ENCODE data around the gene SPSB2.

Gene SPSB2

GRCh38 chr12:6828781-6829535 lies 44.1 kb downstream of the SPSB2 start:
- H3K27me3 Mint-ChIP-seq, result peaks cover 51% of the 10 kb centered on the region

GRCh38 chr12:6827982-6828780 lies 44.9 kb downstream of the SPSB2 start, which contains the start of gene P3H3:
P3H3 (plus strand) TSS chr12:6828407; CDS start chr12:6828441, 34 bp downstream.
- Mint-ChIP-seq H3K4me1 (peaks cover 17% of the 10 kb centered on the region), H3K27me3 (peaks cover 57% of the 10 kb centered on the region), H3K27ac (peak within 1 kb of the TSS; percentile 64), H3K36me3 (ENCODE audit: low read depth) (no peaks in the 10 kb centered on the region), H3K4me3 (peak within 1 kb of the TSS; percentile 67), H3K9me3 (no peaks in the 10 kb centered on the region)
- DNase-seq (no peak), ATAC-seq (peak; percentile 18)

More at GRCh38 chr12:6828781-6829535, 44.1 kb downstream of the SPSB2 start:
- H3K9me3 Mint-ChIP-seq, result no peaks in the 10 kb centered on the region
- H3K4me1 Mint-ChIP-seq, result peaks cover 17% of the 10 kb centered on the region
- peak overlapping the region; percentile 67 for H3K4me3 Mint-ChIP-seq
- peak; percentile 34 for DNase-seq
- peak; percentile 47 for ATAC-seq
- peak overlapping the region; percentile 56 for H3K27ac Mint-ChIP-seq
- no peaks in the 10 kb centered on the region for H3K36me3 Mint-ChIP-seq (ENCODE audit: low read depth)

- DNase-seq (peak; percentile 69), ATAC-seq (no peak)
- Mint-ChIP-seq H3K9me3 (no peaks in the 10 kb centered on the region), H3K4me1 (peaks cover 17% of the 10 kb centered on the region), H3K36me3 (ENCODE audit: low read depth) (no peaks in the 10 kb centered on the region), H3K4me3 (peak overlapping the region; percentile 53), H3K27ac (peak overlapping the region; percentile 64), H3K27me3 (peaks cover 64% of the 10 kb centered on the region)
These were observed 45.6 kb downstream of the SPSB2 start for GRCh38 chr12:6827437-6827911.

- ATAC-seq (no peak), DNase-seq (no peak)
- H3K36me3 Mint-ChIP-seq (ENCODE audit: low read depth), result no peaks in the 10 kb centered on the region
- peaks cover 23% of the 10 kb centered on the region for H3K4me1 Mint-ChIP-seq
- H3K27me3 Mint-ChIP-seq, result peaks cover 69% of the 10 kb centered on the region
- H3K4me3 Mint-ChIP-seq, result peak overlapping the region; percentile 53
- no peaks in the 10 kb centered on the region for H3K9me3 Mint-ChIP-seq
- H3K27ac Mint-ChIP-seq, result peak overlapping the region; percentile 64
These were observed 46.2 kb downstream of the SPSB2 start for GRCh38 chr12:6826734-6827436.

- Mint-ChIP-seq H3K27ac (no peak overlapping the region), H3K9me3 (no peaks in the 10 kb centered on the region), H3K4me1 (peaks cover 24% of the 10 kb centered on the region), H3K4me3 (no peak overlapping the region), H3K36me3 (ENCODE audit: low read depth) (no peaks in the 10 kb centered on the region), H3K27me3 (peaks cover 71% of the 10 kb centered on the region)
- no peak for DNase-seq
- ATAC-seq, result no peak
These were observed 46.9 kb downstream of the SPSB2 start for GRCh38 chr12:6826125-6826733.

GRCh38 chr12:6825398-6826124 lies 47.5 kb downstream of the SPSB2 start:
- ATAC-seq (peak; percentile 69), DNase-seq (peak; percentile 89)
- no peak overlapping the region for H3K27ac Mint-ChIP-seq
- H3K4me3 Mint-ChIP-seq, result no peak overlapping the region
- no peaks in the 10 kb centered on the region for H3K36me3 Mint-ChIP-seq (ENCODE audit: low read depth)
- peaks cover 72% of the 10 kb centered on the region for H3K27me3 Mint-ChIP-seq
- peaks cover 30% of the 10 kb centered on the region for H3K4me1 Mint-ChIP-seq
- H3K9me3 Mint-ChIP-seq, result no peaks in the 10 kb centered on the region

GRCh38 chr12:6824901-6825381 lies 48.2 kb downstream of the SPSB2 start:
- H3K27ac Mint-ChIP-seq, result no peak overlapping the region
- ATAC-seq (no peak), DNase-seq (no peak)
- no peak overlapping the region for H3K4me3 Mint-ChIP-seq
- peaks cover 70% of the 10 kb centered on the region for H3K27me3 Mint-ChIP-seq
- H3K36me3 Mint-ChIP-seq (ENCODE audit: low read depth), result no peaks in the 10 kb centered on the region
- no peaks in the 10 kb centered on the region for H3K9me3 Mint-ChIP-seq
- H3K4me1 Mint-ChIP-seq, result peaks cover 30% of the 10 kb centered on the region

GRCh38 chr12:6824085-6824775 lies 48.9 kb downstream of the SPSB2 start:
- DNase-seq, result no peak
- Mint-ChIP-seq H3K9me3 (no peaks in the 10 kb centered on the region), H3K4me1 (peaks cover 28% of the 10 kb centered on the region), H3K36me3 (ENCODE audit: low read depth) (no peaks in the 10 kb centered on the region), H3K27me3 (peaks cover 67% of the 10 kb centered on the region), H3K4me3 (no peak overlapping the region), H3K27ac (no peak overlapping the region)
- ATAC-seq, result no peak

GRCh38 chr12:6823182-6824084 lies 49.7 kb downstream of the SPSB2 start:
- DNase-seq (no peak), ATAC-seq (no peak)
- Mint-ChIP-seq H3K4me1 (peaks cover 24% of the 10 kb centered on the region), H3K27me3 (peaks cover 62% of the 10 kb centered on the region), H3K4me3 (no peak overlapping the region), H3K27ac (no peak overlapping the region), H3K36me3 (ENCODE audit: low read depth) (no peaks in the 10 kb centered on the region), H3K9me3 (no peaks in the 10 kb centered on the region)

GRCh38 chr12:6822426-6823135 lies 50.5 kb downstream of the SPSB2 start:
- no peak overlapping the region for H3K27ac Mint-ChIP-seq
- H3K36me3 Mint-ChIP-seq (ENCODE audit: low read depth), result peaks cover 2% of the 10 kb centered on the region
- ATAC-seq (no peak), DNase-seq (no peak)
- peaks cover 59% of the 10 kb centered on the region for H3K27me3 Mint-ChIP-seq
- no peak overlapping the region for H3K4me3 Mint-ChIP-seq
- peaks cover 20% of the 10 kb centered on the region for H3K4me1 Mint-ChIP-seq
- no peaks in the 10 kb centered on the region for H3K9me3 Mint-ChIP-seq

GRCh38 chr12:6821591-6822425 lies 51.3 kb downstream of the SPSB2 start, which contains the start of gene GPR162:
GPR162 (plus strand) TSS chr12:6821821; CDS start chr12:6823899, 2,078 bp downstream.
- ATAC-seq (no peak), DNase-seq (no peak)
- H3K27me3 Mint-ChIP-seq, result peaks cover 51% of the 10 kb centered on the region
- no peak within 1 kb of the TSS for H3K4me3 Mint-ChIP-seq
- H3K27ac Mint-ChIP-seq, result no peak within 1 kb of the TSS
- peaks cover 2% of the 10 kb centered on the region for H3K36me3 Mint-ChIP-seq (ENCODE audit: low read depth)
- peaks cover 15% of the 10 kb centered on the region for H3K4me1 Mint-ChIP-seq
- no peaks in the 10 kb centered on the region for H3K9me3 Mint-ChIP-seq
